GOT3 (cell line): ENCODE measurements around the gene RNASEH1.
"Not testable (repeated sequence)": the region's sequence is repeated elsewhere in the genome, so short reads cannot be mapped to it uniquely, and the experiment has no call there.

Experiments
- DNase-seq: peaks from one replicate; lab custom pipeline; 2025; ENCODE audit warnings: mixed read lengths; lab: John Stamatoyannopoulos, UW

RNASEH1 gene

DNA sequence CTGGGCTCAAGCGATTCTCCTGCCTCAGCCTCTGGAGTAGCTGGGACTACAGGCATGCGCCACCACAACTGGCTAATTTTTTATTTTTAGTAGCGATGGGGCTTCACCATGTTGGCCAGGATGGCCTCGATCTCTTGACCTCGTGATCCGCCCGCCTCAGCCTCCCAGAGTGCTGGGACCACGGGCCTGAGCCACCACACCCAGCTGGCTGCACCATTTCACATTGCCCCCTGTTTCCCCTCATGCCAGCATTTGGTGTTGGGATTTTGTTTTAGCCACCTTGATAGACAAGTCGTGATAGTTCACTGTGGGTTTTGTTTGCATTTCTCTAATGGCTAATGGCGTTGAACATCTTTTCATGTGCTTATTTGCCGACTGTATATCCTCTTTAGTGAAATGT is 31.0 kb upstream of the RNASEH1 start:
- no peak for DNase-seq

DNA sequence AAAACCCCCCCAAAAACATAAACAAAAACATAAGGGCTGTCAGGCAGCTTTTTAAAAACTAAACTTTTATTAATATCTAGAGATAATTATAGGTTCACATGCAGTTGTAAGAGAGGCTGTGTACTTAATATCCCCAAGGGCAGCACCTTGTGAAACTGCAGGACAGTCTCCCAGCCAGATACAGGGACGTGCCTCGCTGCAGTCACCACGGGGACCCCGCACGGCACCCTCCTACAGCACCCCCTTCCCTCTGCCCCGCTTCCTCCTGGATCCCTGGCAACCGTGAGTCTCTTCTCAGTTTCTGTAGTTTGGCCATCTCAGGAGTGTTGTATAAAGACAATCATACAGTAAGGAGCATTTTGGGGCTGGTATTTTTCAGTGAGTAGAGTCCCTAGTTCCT is 30.0 kb upstream of the RNASEH1 start:
- no peak for DNase-seq

DNA sequence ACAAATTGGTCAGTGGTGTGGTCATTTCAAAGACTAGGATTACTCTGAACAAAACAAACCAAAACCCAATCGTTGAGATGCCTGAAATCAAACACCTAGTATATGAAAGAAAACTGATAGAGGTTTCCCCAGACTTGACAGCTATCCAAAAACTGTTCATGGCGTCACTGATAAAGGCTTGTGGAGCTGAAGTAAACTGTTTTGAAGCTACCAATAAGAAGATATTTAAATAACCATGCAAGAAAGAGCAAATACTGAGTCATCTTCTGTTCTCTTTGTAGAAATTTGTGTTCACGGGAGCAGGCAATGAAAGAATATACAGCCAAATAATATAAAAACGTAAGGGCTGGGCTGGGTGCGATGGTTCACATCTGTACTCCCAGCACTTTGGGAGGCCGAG is 29.3 kb upstream of the RNASEH1 start:
- no peak for DNase-seq

DNA sequence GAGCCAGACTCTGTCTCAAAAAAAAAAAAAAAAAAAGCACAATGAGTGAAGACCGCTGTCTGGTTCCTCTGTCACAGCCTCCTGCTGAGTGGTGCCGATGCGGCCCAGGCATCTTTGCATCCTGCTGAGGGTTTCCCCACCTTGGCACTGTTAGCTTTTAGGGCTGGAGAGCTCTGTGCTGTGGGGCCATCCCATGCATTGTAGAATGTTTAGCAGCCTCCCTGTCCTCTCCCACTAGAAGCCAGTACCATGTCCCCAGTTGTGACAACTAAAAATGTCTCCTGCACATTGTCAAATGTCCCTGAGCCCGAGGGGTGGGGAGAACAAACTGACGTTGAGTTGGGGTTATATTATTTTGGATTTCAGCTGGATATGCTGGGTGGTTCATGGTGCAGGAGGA is 28.9 kb upstream of the RNASEH1 start:
- no peak for DNase-seq

DNA sequence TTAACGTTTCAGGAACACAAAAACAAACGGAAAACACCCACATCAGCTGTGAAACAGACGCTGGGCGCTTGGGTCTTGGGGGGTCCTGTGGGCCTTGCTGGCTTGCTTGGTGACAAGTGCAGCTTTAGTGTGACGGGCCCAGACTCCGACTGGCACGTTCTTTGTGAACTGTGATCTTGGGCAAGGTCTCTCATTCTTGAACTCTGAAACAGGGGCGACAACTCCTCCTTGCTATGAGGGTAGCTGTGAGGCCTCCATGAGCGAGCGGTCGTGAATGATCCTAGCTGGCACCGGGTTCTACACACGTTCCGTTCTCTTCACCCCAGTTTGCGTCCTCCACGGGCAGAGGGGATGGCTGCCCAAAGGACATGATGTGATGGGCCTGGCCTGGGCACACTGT is 28.1 kb upstream of the RNASEH1 start:
- DNase-seq: no peak

DNA sequence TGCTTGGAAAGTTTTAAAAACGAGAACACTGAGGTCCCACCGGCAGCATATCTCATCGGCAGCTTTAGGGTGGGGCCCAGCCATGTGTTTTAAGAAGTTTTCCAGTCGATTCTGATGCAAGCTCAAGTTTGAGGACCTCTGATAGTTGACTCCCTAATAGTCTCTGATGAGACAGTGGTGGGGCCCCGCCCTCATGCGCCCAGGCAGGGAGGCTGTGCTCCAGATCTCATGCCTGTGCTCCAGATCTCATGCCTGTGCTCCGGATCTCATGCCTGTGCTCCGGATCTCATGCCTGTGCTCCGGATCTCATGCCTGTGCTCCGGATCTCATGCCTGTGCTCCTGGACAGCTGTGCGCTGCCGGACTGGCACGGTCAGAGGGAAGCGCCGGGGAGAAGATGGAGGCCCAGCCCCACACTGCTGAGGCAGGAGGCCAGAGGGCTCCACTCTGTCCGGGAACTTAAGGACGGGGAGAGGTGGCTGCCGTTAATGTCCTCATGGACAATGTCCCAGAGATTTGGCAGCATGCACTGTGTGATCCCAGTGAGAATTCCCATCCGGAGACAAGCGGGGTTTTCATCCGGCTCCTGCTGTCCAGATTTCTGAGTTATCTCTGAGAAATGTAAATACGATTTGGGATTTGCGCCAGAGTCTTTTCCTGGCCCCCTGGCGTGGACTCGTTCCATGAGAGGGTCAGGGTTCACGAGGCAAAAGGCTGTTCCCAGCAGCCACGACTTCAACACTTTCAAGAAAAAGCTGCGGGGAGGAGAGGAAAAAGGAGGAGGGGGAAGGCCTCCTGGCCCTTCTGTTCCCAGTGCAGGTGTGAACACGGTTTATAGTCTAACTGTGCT is 27.4 kb upstream of the RNASEH1 start:
- DNase-seq: no peak

DNA sequence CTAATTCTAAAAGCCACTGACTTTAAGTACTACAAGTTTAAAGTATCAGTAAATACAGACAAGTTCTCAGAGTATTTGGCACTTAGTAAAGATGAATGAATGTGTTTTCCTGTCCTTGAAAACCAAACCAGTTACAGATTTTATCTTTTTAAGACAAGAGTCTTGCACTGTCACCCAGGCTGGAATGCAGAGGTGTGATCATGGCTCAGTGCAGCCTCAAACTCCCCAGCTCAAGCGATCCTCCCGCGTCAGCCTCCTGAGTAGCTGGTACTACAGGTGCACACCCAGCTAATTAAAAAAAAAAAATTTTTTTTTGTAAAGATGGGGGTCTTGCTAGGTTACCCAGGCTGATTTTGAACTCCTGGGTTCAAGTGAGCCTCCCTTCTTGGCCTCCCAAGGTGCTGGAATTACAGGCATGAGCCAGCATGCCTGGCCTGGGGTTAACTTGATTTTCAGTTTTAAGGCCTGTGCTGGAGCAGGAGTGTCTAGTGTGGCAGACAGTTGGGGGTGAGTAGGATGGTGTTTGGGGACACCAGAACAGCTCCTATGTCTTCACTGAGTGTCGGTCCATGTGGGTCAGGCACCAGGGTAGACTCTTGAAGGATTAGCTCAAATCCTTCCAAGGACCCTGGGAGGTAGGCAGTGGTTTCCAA is 26.6 kb upstream of the RNASEH1 start:
- no peak for DNase-seq

DNA sequence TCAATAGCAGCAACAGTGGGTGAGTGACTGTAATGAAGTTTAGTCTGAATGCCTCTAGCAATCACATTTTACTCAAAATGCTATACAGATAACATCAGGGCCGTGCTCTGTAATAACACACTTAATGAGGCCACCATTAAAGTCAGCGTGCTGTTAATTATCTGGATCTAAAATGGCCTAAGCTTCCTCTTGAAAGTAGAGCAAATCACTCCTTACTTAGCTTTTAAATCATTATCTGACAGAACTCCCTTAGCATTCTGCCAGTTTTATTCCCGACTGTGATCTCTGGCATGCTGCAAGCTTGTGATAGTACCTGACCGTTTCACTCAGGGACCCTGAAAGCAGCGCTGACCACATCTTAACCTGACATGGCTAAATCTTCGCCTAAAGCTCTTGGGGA is 25.9 kb upstream of the RNASEH1 start:
- no peak for DNase-seq

DNA sequence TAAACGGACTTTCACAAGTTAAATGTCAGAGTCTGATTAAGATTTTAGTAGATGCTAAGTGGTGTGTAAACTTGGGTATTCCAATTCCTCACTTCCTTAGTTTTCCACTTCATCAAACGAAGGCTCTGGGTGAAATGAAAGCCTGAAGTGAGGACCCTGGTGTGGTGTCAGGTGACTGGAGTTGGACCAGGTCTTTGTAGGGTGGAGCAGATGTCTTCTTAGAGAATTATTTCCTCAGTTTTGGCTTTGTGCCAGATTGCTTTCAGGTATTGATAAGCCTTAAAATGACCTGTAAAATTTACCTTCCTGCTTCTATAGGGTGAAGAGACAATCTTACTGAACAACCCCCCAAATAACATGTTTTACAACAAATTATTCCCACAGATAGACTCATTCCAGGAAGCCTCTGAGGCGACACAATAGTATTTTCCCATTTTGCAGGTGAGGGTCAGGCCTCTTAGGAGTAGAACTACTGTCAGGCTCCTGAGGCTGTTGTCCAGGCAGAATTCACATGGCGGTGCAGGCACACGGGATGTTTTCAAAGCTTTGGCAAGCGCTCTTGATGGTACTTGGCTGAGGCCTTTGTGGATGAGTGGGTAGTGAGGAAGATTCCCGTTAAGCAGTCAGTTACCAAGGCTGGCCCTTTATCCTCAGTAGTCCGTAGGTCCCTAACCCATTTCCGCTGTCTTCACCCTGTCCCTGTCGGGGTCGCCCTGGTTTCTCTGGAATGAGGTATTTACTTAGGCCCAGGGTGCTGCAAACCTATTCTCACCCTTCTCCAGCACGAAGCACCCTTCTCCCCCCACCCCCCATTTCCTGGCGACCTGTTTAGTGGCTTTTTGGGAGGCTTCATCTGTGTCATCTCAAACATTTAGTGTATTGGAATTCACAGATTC is 23.5 kb upstream of the RNASEH1 start:
- no peak for DNase-seq

DNA sequence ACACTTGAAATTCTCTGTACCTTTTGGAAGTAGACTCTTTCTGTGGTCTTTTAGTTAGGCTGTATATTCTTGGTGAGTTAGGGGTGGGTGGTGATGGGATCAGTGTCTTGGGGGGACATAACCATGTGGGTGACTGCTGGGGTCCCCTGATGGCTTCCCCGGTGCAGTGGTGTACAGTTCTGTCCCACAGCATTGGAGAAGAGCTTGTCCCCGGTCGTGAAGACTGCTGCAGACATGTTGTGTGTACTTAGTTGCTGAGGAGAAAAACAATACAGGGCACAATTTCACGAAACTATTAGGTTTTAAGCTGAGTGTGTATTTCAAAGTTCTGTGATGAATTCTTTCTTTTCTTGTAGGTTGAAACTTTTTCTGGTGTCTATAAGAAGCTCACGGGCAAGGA is 22.3 kb upstream of the RNASEH1 start:
- no peak for DNase-seq

DNA sequence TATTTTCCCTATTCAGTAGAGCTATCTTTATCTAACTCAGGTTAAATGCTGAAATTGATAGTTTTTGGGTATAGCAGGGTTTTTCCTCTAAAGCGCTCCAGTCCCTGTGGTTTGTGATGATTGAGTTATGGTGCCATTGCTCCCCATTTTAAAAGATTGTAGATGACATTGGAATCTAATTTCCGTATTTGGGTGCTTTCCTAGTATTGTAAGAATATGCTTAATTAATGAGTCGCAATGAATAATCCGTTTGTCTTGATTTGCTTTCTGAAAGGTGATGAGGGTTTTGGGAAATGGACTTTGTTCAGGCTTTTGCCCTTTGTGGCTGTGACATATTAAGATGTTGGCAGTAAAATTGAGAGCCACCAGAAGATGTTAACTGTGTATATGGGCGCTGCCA is 20.9 kb upstream of the RNASEH1 start:
- no peak for DNase-seq

DNA sequence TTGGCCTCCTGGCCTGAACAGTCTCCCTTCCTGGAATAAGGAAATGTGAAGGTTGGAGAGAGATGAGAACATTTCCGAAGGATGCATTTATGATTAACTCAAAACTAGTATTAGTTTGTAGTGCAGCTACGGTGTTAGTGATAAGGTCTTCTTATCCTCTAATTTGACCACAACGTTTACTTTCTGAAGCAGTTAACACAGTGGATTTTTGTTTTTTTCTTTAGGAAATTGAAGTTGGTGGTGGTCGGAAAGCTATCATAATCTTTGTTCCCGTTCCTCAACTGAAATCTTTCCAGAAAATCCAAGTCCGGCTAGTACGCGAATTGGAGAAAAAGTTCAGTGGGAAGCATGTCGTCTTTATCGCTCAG is 18.1 kb upstream of the RNASEH1 start:
- not testable (repeated sequence) for DNase-seq

DNA sequence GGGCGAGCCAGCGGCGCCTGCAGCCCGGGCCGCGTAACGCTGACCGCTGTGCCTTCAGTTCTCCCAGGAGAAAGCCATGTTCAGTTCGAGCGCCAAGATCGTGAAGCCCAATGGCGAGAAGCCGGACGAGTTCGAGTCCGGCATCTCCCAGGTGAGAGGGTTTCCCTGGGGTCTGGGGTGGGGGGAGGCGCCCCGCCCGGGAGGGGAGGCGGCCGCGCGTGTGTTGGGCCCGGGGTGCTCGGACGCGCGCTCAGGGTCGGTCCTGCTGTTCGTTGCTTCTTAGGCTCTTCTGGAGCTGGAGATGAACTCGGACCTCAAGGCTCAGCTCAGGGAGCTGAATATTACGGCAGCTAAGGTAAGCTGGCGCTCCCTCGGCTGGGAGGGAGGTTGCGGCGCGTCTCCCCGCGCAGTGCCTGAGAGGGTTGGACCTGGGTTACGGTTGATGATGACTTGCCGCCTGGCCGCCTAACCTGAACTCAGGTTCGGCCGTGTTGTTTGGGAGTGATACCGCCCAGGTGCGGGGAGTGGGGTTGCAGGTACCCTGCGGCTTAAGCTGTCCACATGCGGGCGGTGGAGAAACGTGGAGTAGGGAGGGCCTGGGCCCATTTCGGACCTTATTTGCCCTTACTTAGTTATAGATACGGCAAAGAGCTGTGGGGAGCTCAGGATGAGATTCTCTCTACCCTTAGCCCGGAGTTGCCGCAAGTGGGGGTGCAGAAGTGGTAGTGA is 17.6 kb upstream of the RNASEH1 start:
- DNase-seq: no peak

DNA sequence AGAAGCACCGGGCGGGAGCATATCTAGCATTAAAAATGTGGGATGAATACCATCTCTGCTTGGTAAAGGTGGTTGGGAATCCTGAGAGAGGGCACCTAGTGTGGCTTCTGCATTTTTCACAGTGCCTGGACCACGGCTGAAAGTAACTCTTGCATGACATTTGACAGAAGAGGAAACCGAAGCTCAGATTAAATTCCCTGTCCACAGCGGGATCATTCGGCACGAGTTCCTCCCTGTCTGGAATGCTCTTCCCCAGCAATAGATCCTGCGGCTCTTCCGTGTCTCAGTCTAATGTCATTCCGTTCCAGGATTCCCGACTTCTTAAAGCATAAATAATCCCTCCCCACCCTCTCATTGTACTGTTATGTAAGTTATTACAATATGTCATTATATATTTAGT is 16.0 kb upstream of the RNASEH1 start:
- DNase-seq: no peak

DNA sequence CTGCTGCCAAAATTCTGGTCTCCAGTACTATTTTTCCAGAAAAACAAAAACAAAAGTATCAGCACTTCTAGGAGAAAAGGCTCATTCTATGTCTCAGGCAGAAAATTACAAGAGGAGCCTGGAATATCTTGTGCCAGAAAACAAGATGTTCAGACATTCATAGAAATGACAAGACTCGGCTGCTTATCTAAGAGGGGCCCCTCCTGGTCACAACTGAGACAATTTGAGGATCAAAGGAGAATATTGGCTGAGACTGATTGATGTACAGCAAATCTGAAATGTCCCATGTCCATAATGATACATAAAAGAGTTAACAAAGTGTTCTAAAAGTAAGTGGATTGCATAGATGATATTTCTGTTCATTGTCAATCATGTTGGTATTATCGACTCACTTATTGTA is 14.5 kb upstream of the RNASEH1 start:
- DNase-seq: no peak

DNA sequence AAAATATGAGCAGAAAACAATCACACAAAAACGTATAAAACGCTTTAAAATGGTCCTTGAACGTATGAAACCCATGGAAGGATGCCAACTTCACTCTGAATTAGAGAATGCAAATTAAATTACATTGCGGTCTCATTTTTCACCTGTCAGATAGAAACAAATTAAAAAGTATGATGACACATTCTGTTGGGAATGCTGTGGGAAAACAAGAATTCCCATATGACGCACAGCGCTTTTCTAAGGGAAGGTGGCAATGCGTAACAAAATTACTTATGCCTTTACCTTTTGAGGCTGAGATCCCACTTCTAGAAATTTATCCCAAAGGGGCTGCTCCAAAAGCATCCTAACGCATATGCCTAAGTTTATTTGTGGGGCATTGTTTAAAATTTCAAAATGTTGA is 13.2 kb upstream of the RNASEH1 start:
- DNase-seq: no peak

DNA sequence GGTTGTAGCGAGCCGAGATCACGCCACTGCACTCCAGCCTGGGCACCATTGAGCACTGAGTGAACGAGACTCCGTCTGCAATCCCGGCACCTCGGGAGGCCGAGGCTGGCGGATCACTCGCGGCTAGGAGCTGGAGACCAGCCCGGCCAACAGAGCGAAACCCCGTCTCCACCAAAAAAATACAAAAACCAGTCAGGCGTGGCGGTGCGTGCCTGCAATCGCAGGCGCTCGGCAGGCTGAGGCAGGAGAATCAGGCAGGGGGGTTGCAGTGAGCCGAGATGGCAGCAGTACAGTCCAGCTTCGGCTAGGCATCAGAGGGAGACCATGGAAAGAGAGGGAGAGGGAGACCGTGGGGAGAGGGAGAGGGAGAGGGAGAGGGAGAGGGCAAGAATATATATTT is 11.5 kb upstream of the RNASEH1 start:
- not testable (repeated sequence) for DNase-seq

DNA sequence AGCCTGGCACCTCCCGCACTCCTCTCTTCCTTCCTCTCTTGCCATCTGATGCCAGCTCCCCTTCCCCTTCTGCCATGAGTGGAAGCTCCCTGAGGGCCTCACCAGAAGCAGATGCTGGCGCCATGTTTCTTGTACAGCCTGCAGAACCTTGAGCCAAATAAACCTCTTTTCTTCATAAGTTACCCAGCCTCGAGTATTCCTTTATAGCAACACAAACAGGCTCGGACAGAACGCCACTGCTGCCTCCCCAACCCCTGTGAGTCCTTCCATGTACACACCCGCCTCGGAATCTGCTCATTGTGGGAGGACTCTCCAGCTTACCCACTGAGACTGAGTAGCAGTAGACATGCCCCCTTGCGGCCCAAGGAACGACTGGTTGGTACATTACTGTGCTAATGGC is 8.7 kb upstream of the RNASEH1 start:
- DNase-seq: no peak

DNA sequence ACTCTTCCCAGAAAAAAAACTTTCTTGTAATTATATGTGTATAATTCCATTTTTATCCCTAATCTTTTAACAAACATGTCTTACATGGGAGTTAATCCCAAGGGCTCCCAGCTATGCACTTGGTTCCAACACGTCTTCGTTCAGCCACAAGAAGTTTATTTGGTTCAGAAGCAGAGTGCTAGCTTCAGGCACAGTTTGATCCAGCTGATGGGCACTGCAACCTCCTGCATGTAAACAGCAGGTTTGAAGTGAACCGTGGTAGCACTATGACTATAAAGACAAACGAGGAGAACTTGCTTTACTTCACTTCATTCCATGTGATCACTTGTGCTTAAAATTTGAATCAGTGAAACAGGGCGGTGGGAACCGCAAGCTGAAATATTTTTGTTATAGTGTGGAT is 7.0 kb upstream of the RNASEH1 start:
- DNase-seq: no peak

DNA sequence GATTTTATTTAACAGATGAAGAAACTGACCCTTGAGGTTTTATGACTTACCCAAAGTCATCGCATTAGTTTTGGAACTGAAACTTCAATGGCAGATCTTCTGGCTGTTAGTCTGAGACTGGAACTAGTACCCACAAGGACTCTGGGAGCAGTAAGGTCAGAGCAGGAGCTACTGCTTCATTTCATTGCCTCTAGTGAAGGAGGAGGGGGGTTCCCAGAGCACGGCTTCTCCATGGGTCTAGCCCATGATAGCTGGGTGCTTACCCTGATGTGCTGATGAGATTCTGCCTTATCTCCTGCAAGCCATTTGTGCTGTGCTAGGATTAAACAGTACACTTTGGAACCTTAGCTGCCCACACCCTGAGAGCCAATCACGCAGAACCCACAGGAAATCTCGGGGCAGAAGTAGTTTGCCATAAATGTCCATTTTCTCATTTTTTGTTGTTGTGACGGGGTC is 5.4 kb upstream of the RNASEH1 start:
- DNase-seq: no peak

DNA sequence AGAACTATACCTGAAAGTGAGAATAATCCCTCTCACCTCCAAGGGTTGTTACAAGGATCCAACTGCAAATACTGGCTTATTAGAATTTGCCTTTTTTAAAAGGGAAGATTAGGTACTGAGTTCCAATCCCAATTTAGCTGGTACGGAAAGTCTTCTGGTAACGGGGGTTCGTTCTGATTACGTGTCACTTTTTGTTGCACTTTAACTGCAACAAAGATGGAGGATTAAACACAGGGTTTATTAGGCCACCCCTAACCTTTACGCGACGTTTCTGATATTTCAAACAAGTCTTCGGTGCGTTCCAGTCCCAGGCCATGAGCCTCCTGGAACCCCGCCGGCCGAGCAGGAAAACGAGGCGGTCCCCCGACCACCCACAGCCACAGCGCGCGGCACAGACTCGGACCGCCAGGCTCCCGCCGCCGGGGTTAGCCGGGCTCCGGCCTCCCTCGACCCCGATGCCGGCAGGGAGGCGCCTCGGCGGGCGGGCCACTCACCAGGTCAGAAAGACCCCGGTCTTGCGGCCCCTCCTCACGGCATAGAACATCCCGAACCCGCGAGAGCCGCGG is 411 bp downstream of the RNASEH1 start:
- DNase-seq: no peak

DNA sequence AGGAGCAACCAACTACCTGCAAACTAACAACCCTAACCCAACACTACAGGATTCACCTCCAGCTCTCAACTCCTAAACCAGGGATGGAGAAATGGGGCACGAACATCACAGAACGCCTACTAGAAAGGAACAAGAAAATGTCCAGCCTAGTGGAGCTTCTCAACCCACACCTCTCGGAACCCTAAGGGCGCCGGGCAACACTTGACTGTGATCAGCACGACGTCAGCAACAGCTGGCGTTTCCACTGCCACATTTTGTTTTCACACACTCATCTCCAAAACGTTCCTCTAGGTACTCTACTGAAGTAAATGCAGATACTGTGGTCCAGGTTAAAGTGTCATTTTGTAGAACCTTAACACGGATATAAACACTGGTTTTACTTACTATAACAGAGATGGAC is 4.2 kb downstream of the RNASEH1 start:
- no peak for DNase-seq
